Smooth muscle cell (in vitro differentiated cells): ENCODE measurements around the gene CHD2. TPM values are rescaled to one million over a fixed set of nuclear protein-coding genes. Genes with fewer than 3 reads are reported as not detected.
"Not testable (repeated sequence)": the region's sequence is repeated elsewhere in the genome, so short reads cannot be mapped to it uniquely, and the experiment has no call there.

ENCODE experiments used
- DNase-seq: peaks from one replicate; lab custom pipeline; 2025; ENCODE audit not compliant: unreplicated experiment; lab: John Stamatoyannopoulos, UW
- H2AFZ ChIP-seq: fragments of 200-600 bp; sonication (generic); 2 replicates; pipeline ENCODE4 v1.6.0; 2016; ENCODE audit warnings: antibody characterized with exemption, low read depth, mild to moderate bottlenecking
- H3F3A ChIP-seq: fragments of 200-600 bp; sonication (generic); 2 replicates; pipeline ENCODE4 v1.6.0; 2017; ENCODE audit warnings: antibody characterized with exemption, low read depth
- H3K27ac ChIP-seq: fragments of 200-600 bp; sonication (generic); 2 replicates; pipeline ENCODE4 v1.5.1; 2016; ENCODE audit warnings: low read depth, mild to moderate bottlenecking
- H3K27me3 ChIP-seq: fragments of 200-600 bp; sonication (generic); 2 replicates; pipeline ENCODE4 v1.6.1; 2016; ENCODE audit warnings: low read depth, mild to moderate bottlenecking
- H3K36me3 ChIP-seq: fragments of 200-600 bp; sonication (generic); 2 replicates; pipeline ENCODE4 v1.5.1; 2016; ENCODE audit warnings: low read depth
- H3K4me1 ChIP-seq: fragments of 200-600 bp; sonication (generic); 2 replicates; pipeline ENCODE4 v1.5.1; 2016; ENCODE audit warnings: low read depth
- H3K4me2 ChIP-seq: fragments of 200-600 bp; sonication (generic); 2 replicates; pipeline ENCODE4 v1.6.0; 2016; ENCODE audit warnings: mild to moderate bottlenecking
- H3K4me3 ChIP-seq: fragments of 200-600 bp; sonication (generic); 2 replicates; pipeline ENCODE4 v1.5.1; 2016; ENCODE audit warnings: mild to moderate bottlenecking
- H3K79me2 ChIP-seq: fragments of 200-600 bp; sonication (generic); 2 replicates; pipeline ENCODE4 v1.6.0; 2016; ENCODE audit warnings: low read depth, mild to moderate bottlenecking
- H3K9ac ChIP-seq: fragments of 200-600 bp; sonication (generic); 2 replicates; pipeline ENCODE4 v1.6.0; 2016; ENCODE audit warnings: low read depth
- H3K9me3 ChIP-seq: fragments of 200-600 bp; sonication (generic); replicated peaks from 2 replicates; pipeline ENCODE4 v1.5.1; 2016; ENCODE audit warnings: low read depth
- H4K20me1 ChIP-seq: fragments of 200-600 bp; sonication (generic); 2 replicates; pipeline ENCODE4 v1.6.0; 2016; ENCODE audit warnings: low read depth
- WGBS: methylation state at CpG from one replicate; pipeline ENCODE4 v1.1.7; 2016; ENCODE audit warnings: low lambda C conversion rate; 5-methylcytosine and 5-hydroxymethylcytosine counted together
- polyA plus RNA-seq: library from polyadenylated mRNA; unstranded; fragments of >200 nt; fragmentation: Nextera tagmentation; extraction: Ambion mirVana; gene quantifications from 2 replicates; pipeline ENCODE4 v1.2.1, GENCODE V29; 2016
- total RNA-seq: library from RNA; depleted of rRNA; stranded (reverse); fragments of >200 nt; gene quantifications from 2 replicates; pipeline ENCODE4 v1.2.3, GENCODE V29; 2014
- TF ChIP-seq, protein P1 (sequence below): fragments of 200-600 bp; sonication (generic); IDR thresholded peaks from 2 replicates; pipeline ENCODE4 v1.5.1; 2017; ENCODE audit warnings: borderline replicate concordance, mild to moderate bottlenecking, antibody characterized with exemption; ENCODE audit not compliant: insufficient read depth, poor library complexity, severe bottlenecking

The CHD2 gene
- total and polyA plus RNA-seq, 2 experiments from 2014 or later, result 64.4 to 99.2 TPM

DNA sequence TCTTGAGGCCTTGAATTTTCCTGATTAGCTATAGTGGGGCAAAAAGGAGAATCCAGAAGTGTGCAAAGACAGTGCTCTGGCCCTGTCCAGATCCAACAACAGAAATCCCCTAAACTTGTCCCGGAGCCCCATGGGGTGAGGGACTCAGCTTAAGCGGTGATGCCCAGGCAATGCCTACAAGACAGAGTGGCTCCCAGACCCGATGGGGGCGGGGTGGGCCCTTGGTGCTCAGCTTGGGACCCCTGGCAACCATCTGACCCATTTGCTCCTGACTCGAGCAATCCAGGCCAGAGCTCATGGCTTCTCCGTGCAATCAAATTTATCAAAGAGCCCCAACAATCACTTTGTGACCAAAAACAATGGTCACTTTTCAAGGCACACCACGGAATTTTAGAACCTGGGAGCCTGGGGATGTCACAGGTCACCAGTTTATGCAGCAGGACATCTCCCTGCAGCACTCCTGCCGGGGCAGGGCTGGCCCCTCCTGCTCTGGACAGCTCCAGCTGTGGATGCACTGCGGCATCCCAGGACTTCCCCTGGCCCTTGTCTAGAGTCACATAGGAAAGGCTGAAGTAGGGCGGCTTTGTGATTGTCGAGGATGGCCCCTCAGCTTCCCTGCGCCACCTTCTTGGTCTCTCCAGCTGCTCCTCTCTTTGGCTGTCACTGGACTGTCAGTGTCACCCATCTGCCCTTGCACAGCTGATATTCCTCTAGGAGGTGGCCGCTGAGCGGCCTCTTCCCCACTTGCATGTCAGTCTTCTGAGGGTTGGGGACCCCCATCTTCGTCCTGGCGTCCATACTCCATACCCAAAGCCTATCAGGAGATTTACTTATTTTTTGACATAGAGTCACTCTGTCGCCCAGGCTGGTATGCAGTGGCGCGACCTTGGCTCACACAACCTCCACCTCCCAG is 160.5 kb downstream of the CHD2 start:
- Histone ChIP-seq H3K4me1 (peaks cover 27% of the 10 kb centered on the region), H3K9ac (no peak overlapping the region), H3F3A (no peaks in the 10 kb centered on the region), H2AFZ (no peak overlapping the region), H3K9me3 (no peaks in the 10 kb centered on the region), H3K27me3 (peaks cover 20% of the 10 kb centered on the region), H3K36me3 (no peaks in the 10 kb centered on the region), H3K4me2 (no peak overlapping the region), H3K27ac (no peak overlapping the region), H3K4me3 (no peak overlapping the region), H3K79me2 (no peaks in the 10 kb centered on the region), H4K20me1 (no peaks in the 10 kb centered on the region)
- TF ChIP-seq, protein P1, sequence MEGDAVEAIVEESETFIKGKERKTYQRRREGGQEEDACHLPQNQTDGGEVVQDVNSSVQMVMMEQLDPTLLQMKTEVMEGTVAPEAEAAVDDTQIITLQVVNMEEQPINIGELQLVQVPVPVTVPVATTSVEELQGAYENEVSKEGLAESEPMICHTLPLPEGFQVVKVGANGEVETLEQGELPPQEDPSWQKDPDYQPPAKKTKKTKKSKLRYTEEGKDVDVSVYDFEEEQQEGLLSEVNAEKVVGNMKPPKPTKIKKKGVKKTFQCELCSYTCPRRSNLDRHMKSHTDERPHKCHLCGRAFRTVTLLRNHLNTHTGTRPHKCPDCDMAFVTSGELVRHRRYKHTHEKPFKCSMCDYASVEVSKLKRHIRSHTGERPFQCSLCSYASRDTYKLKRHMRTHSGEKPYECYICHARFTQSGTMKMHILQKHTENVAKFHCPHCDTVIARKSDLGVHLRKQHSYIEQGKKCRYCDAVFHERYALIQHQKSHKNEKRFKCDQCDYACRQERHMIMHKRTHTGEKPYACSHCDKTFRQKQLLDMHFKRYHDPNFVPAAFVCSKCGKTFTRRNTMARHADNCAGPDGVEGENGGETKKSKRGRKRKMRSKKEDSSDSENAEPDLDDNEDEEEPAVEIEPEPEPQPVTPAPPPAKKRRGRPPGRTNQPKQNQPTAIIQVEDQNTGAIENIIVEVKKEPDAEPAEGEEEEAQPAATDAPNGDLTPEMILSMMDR, result no peak
- WGBS, result 86% methylated on average over 19 of the region's 19 CpGs
- DNase-seq, result no peak

DNA sequence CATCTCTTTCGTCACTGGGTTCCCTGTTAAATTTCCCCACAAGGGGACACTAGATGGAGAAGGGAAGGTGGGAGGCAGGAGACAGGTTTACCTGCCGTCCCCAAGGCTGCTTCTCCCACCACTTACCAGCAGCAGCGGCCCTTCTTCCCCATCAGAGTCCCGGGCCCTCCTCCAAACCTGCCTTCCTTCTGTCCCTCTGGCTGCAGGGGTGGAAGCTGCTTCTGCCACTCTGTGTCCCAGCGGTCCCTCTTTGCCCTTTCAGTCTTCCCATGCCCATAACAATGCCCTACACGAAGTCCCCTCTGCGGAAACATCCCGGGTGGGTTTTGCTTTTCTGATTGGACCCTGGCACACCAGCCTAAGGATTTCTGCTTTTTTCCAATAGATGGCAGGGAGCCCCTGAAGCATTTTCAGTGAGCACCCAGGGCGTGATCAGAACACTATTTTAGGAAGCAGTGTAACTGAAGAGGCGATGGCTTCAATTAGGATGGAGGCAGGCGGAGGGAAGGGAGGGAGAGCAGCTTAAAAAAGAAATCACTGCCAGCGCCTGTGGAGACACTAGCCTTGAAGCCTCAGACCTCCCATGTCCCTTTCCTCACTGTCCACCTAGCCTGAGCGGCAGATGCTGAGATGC is 162.6 kb downstream of the CHD2 start:
- not testable (repeated sequence) for DNase-seq, H3K9me3 ChIP-seq, H3K4me3 ChIP-seq, H3F3A ChIP-seq, H3K27ac ChIP-seq, H4K20me1 ChIP-seq, H3K79me2 ChIP-seq, H3K36me3 ChIP-seq, H3K4me2 ChIP-seq, H3K9ac ChIP-seq, H2AFZ ChIP-seq
- WGBS, result 53% methylated on average over 12 of the region's 13 CpGs
- Histone ChIP-seq H3K27me3 (peaks cover 22% of the 10 kb centered on the region), H3K4me1 (peaks cover 34% of the 10 kb centered on the region)

DNA sequence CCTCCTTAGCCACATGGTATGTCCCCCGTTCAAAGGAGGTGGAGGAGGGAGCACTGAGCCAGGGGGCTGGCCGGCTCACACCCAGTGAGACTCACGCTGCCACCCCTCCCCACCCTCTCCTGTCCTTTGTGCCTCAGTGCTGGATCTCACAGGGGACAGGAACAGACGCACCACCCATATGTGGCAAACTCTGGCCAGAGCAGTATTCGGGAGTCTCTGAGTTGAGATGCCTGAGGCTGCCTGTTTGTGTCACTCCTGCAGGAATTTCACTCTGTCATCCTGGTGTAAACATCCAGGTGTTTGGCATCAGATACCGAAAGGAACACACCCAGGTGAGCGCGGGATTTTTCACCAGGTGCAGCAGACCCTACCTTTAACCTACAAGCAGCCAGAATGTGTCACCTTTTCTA is 163.1 kb downstream of the CHD2 start:
- TF ChIP-seq, protein P1, result no peak
- no peaks in the 10 kb centered on the region for H4K20me1 ChIP-seq
- peaks cover 23% of the 10 kb centered on the region for H3K27me3 ChIP-seq
- H3K4me2 ChIP-seq, result no peak overlapping the region
- DNase-seq, result no peak
- H3K9ac ChIP-seq, result no peak overlapping the region
- no peak overlapping the region for H3K27ac ChIP-seq
- no peak overlapping the region for H3K4me3 ChIP-seq
- H3K4me1 ChIP-seq, result peaks cover 37% of the 10 kb centered on the region
- H2AFZ ChIP-seq, result no peak overlapping the region
- no peaks in the 10 kb centered on the region for H3K36me3 ChIP-seq
- no peaks in the 10 kb centered on the region for H3K9me3 ChIP-seq
- no peaks in the 10 kb centered on the region for H3K79me2 ChIP-seq
- no peaks in the 10 kb centered on the region for H3F3A ChIP-seq
- 61% methylated on average over 8 of the region's 8 CpGs for WGBS

DNA sequence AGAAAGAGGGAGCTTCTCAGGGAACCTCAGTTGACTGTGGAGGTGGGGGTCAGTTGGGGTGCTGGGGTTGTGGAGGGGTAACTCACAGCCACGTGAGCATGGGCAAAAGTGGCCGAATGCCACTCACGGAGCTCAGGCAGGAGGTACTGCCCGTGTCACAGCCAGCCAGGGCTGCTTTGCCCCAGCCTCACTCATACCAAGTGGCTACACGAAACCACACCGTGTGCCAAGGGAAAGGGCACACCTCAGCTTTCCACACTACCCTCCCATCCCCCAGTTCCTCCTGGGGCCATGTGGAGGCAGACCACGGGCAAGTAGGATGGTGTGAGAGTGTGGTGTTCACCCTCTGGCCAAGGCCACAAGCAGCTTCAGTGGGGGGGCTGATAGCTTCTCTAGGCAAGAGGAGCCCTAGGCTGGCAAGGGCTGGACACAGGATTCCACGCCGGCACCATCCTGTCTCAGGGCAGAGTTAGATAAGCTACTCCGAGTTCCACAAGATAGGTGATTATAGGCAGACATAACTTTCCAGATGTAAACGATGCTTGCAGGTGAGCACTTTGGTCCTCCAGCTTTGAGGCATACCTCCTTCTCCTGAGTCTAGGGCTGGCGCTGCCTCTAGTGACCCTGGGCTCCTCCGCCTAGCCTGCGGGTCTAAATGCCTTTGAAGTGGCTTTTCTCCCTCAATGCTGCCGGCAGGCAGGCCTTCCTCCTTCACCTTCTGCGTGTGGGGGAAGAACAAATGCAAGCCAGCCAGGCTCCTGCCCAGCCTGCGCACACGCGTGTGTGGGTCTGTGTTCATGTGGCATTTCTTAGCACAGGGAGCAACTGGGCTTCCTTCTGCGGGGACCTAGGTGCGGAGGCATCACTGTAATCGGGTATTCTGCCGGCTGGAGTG is 163.9 kb downstream of the CHD2 start:
- no peak overlapping the region for H3K4me3 ChIP-seq
- TF ChIP-seq, protein P1, result no peak
- peaks cover 23% of the 10 kb centered on the region for H3K27me3 ChIP-seq
- H3K79me2 ChIP-seq, result no peaks in the 10 kb centered on the region
- H3K9me3 ChIP-seq, result no peaks in the 10 kb centered on the region
- H2AFZ ChIP-seq, result no peak overlapping the region
- no peaks in the 10 kb centered on the region for H4K20me1 ChIP-seq
- H3F3A ChIP-seq, result no peaks in the 10 kb centered on the region
- DNase-seq, result no peak
- no peak overlapping the region for H3K27ac ChIP-seq
- peaks cover 45% of the 10 kb centered on the region for H3K4me1 ChIP-seq
- H3K36me3 ChIP-seq, result no peaks in the 10 kb centered on the region
- no peak overlapping the region for H3K9ac ChIP-seq
- no peak overlapping the region for H3K4me2 ChIP-seq
- WGBS, result 88% methylated on average over 23 of the region's 23 CpGs
